Measurements from ENCODE around the gene AQP6. TPM values are rescaled to one million over a fixed set of nuclear protein-coding genes. Genes with fewer than 3 reads are reported as not detected.

AQP6 gene
- total RNA-seq, 1 donor from 2014 or later: 0.29 TPM

- Mint-ChIP-seq H3K27ac (no peak overlapping the region), H3K36me3 (ENCODE audit: insufficient read depth) (no peaks in the 10 kb centered on the region), H3K4me1 (ENCODE audit: low read depth) (no peaks in the 10 kb centered on the region), H3K4me3 (ENCODE audit: low read depth) (no peak overlapping the region), H3K9me3 (ENCODE audit: low read depth) (no peaks in the 10 kb centered on the region), H3K27me3 (peaks cover 40% of the 10 kb centered on the region)
- no peak for DNase-seq (ENCODE audit: low spot score, unreplicated experiment)
- no peak for TF ChIP-seq CTCF (IDR thresholded peaks at IDR 0.05; ENCODE audit: unreplicated experiment)
Measured at GRCh38 chr12:49969027-49969426, 3.7 kb upstream of the AQP6 start.

- Mint-ChIP-seq H3K4me3 (ENCODE audit: low read depth) (no peak overlapping the region), H3K36me3 (ENCODE audit: insufficient read depth) (no peaks in the 10 kb centered on the region), H3K4me1 (ENCODE audit: low read depth) (no peaks in the 10 kb centered on the region), H3K27me3 (peaks cover 34% of the 10 kb centered on the region), H3K27ac (no peak overlapping the region), H3K9me3 (ENCODE audit: low read depth) (no peaks in the 10 kb centered on the region)
- no peak for TF ChIP-seq CTCF (IDR thresholded peaks at IDR 0.05; ENCODE audit: unreplicated experiment)
- DNase-seq (ENCODE audit: low spot score, unreplicated experiment): no peak
Measured at GRCh38 chr12:49969651-49970429, 2.9 kb upstream of the AQP6 start.

- Mint-ChIP-seq H3K36me3 (ENCODE audit: insufficient read depth) (no peaks in the 10 kb centered on the region), H3K4me1 (ENCODE audit: low read depth) (no peaks in the 10 kb centered on the region), H3K9me3 (ENCODE audit: low read depth) (no peaks in the 10 kb centered on the region), H3K27ac (no peak overlapping the region), H3K27me3 (peaks cover 32% of the 10 kb centered on the region), H3K4me3 (ENCODE audit: low read depth) (no peak overlapping the region)
- no peak for TF ChIP-seq CTCF (IDR thresholded peaks at IDR 0.05; ENCODE audit: unreplicated experiment)
- no peak for DNase-seq (ENCODE audit: low spot score, unreplicated experiment)
Measured at GRCh38 chr12:49970658-49971057, 2.1 kb upstream of the AQP6 start.

- no peaks in the 10 kb centered on the region for H3K9me3 Mint-ChIP-seq (ENCODE audit: low read depth)
- H3K4me3 Mint-ChIP-seq (ENCODE audit: low read depth): no peak overlapping the region
- no peak overlapping the region for H3K27ac Mint-ChIP-seq
- DNase-seq (ENCODE audit: low spot score, unreplicated experiment): no peak
- H3K27me3 Mint-ChIP-seq: peaks cover 29% of the 10 kb centered on the region
- no peaks in the 10 kb centered on the region for H3K36me3 Mint-ChIP-seq (ENCODE audit: insufficient read depth)
- no peak for TF ChIP-seq CTCF (IDR thresholded peaks at IDR 0.05; ENCODE audit: unreplicated experiment)
- H3K4me1 Mint-ChIP-seq (ENCODE audit: low read depth): no peaks in the 10 kb centered on the region
Measured at GRCh38 chr12:49971141-49971540, 1.6 kb upstream of the AQP6 start.

GRCh38 chr12:49972129-49972528 is 618 bp upstream of the AQP6 start:
- no peaks in the 10 kb centered on the region for H3K36me3 Mint-ChIP-seq (ENCODE audit: insufficient read depth)
- peaks cover 23% of the 10 kb centered on the region for H3K27me3 Mint-ChIP-seq
- no peak overlapping the region for H3K27ac Mint-ChIP-seq
- no peak overlapping the region for H3K4me3 Mint-ChIP-seq (ENCODE audit: low read depth)
- TF ChIP-seq CTCF (IDR thresholded peaks at IDR 0.05; ENCODE audit: unreplicated experiment): no peak
- no peaks in the 10 kb centered on the region for H3K9me3 Mint-ChIP-seq (ENCODE audit: low read depth)
- DNase-seq (ENCODE audit: low spot score, unreplicated experiment): no peak
- no peaks in the 10 kb centered on the region for H3K4me1 Mint-ChIP-seq (ENCODE audit: low read depth)
